Karpas-422 (cell line): ENCODE results near the gene ZMAT3. TPM values are rescaled to one million over a fixed set of nuclear protein-coding genes. Genes with fewer than 3 reads are reported as not detected.

Experiments used
- DNase-seq: peaks from one replicate; pipeline ENCODE4 v3.0.0-alpha.2; 2015
- H2AFZ ChIP-seq: fragments of 200-600 bp; sonication (generic); 2 replicates; pipeline ENCODE4 v1.6.1; 2014; ENCODE audit warnings: antibody characterized with exemption, low read length, mixed read lengths
- H3K27ac ChIP-seq: fragments of 200-600 bp; sonication (generic); 2 replicates; pipeline ENCODE4 v1.5.1; 2014; ENCODE audit warnings: mild to moderate bottlenecking, low read length, moderate library complexity
- H3K27me3 ChIP-seq: fragments of 200-600 bp; sonication (generic); 2 replicates; pipeline ENCODE4 v1.6.1; 2014; ENCODE audit warnings: low read length, mixed read lengths
- H3K36me3 ChIP-seq: fragments of 200-600 bp; sonication (generic); 2 replicates; pipeline ENCODE4 v1.6.1; 2014; ENCODE audit warnings: low read length, mixed read lengths; ENCODE audit not compliant: insufficient read depth
- H3K4me1 ChIP-seq: fragments of 200-600 bp; sonication (generic); 2 replicates; pipeline ENCODE4 v1.6.1; 2014; ENCODE audit warnings: mild to moderate bottlenecking, low read length, mixed read lengths
- H3K4me2 ChIP-seq: fragments of 200-600 bp; sonication (generic); 2 replicates; pipeline ENCODE4 v1.6.1; 2014; ENCODE audit warnings: low read length, low read depth, mild to moderate bottlenecking; ENCODE audit not compliant: poor library complexity, severe bottlenecking
- H3K4me3 ChIP-seq: fragments of 200-600 bp; sonication (generic); 2 replicates; pipeline ENCODE4 v1.5.1; 2014; ENCODE audit warnings: mild to moderate bottlenecking, antibody characterized with exemption, low read length, mixed read lengths
- H3K79me2 ChIP-seq: fragments of 200-600 bp; sonication (generic); 2 replicates; pipeline ENCODE4 v1.6.1; 2014; ENCODE audit warnings: mild to moderate bottlenecking, low read length, mixed read lengths
- H3K9ac ChIP-seq: fragments of 200-600 bp; sonication (generic); 2 replicates; pipeline ENCODE4 v1.6.0; 2014; ENCODE audit warnings: low read length
- H3K9me2 ChIP-seq: fragments of 200-600 bp; sonication (generic), shearing (Covaris generic); replicated peaks from 2 replicates; pipeline ENCODE4 v1.6.0; 2014; ENCODE audit warnings: mild to moderate bottlenecking, low read length, moderate library complexity; ENCODE audit not compliant: insufficient read depth
- H3K9me3 ChIP-seq: fragments of 300-700, 200-600 bp; sonication (generic); 2 replicates; pipeline ENCODE4 v1.6.1; 2014; ENCODE audit warnings: low read length, mixed read lengths
- H4K20me1 ChIP-seq: fragments of 200-600 bp; sonication (generic); 2 replicates; pipeline ENCODE4 v1.6.1; 2014; ENCODE audit warnings: mild to moderate bottlenecking, antibody characterized with exemption, low read length, low read depth; ENCODE audit not compliant: insufficient read depth
- total RNA-seq: library from RNA; depleted of rRNA; stranded (reverse); fragments of >200 nt; shearing (Covaris generic); gene quantifications from 2 replicates; pipeline ENCODE4 v1.2.3, GENCODE V29; 2014; ENCODE audit warnings: low replicate concordance

ZMAT3 gene
- total RNA-seq, 1 experiment from 2014 or later: 11.9 TPM

- Histone ChIP-seq H3K27ac (no peak overlapping the region), H3K9me2 (no peaks in the 10 kb centered on the region), H4K20me1 (no peaks in the 10 kb centered on the region), H3K36me3 (no peaks in the 10 kb centered on the region), H3K79me2 (no peaks in the 10 kb centered on the region), H3K9me3 (no peaks in the 10 kb centered on the region), H3K27me3 (no peaks in the 10 kb centered on the region), H3K9ac (no peak overlapping the region), H3K4me3 (no peak overlapping the region), H3K4me1 (no peaks in the 10 kb centered on the region), H3K4me2 (no peak overlapping the region), H2AFZ (no peak overlapping the region)
- no peak for DNase-seq
Measured at GRCh38 chr3:179005213-179005612, 66.4 kb downstream of the ZMAT3 start.

- Histone ChIP-seq H4K20me1 (no peaks in the 10 kb centered on the region), H3K27ac (no peak overlapping the region), H3K4me3 (no peak overlapping the region), H3K9ac (no peak overlapping the region), H3K27me3 (no peaks in the 10 kb centered on the region), H3K79me2 (no peaks in the 10 kb centered on the region), H3K9me3 (no peaks in the 10 kb centered on the region), H3K4me1 (no peaks in the 10 kb centered on the region), H3K36me3 (no peaks in the 10 kb centered on the region), H3K9me2 (no peaks in the 10 kb centered on the region), H2AFZ (no peak overlapping the region), H3K4me2 (no peak overlapping the region)
- no peak for DNase-seq
Measured at GRCh38 chr3:179000659-179001058, 71.0 kb downstream of the ZMAT3 start.

GRCh38 chr3:179000144-179000543 lies 71.5 kb downstream of the ZMAT3 start:
- no peaks in the 10 kb centered on the region for H3K9me3 ChIP-seq
- H3K4me2 ChIP-seq: no peak overlapping the region
- no peaks in the 10 kb centered on the region for H3K36me3 ChIP-seq
- no peak overlapping the region for H3K4me3 ChIP-seq
- H3K9me2 ChIP-seq: no peaks in the 10 kb centered on the region
- no peak for DNase-seq
- H3K27ac ChIP-seq: no peak overlapping the region
- H2AFZ ChIP-seq: no peak overlapping the region
- H3K27me3 ChIP-seq: no peaks in the 10 kb centered on the region
- H3K4me1 ChIP-seq: no peaks in the 10 kb centered on the region
- H3K79me2 ChIP-seq: no peaks in the 10 kb centered on the region
- no peaks in the 10 kb centered on the region for H4K20me1 ChIP-seq
- H3K9ac ChIP-seq: no peak overlapping the region

GRCh38 chr3:178996399-178996798 lies 75.2 kb downstream of the ZMAT3 start:
- Histone ChIP-seq H3K9me2 (no peaks in the 10 kb centered on the region), H3K4me3 (no peak overlapping the region), H4K20me1 (no peaks in the 10 kb centered on the region), H3K9me3 (no peaks in the 10 kb centered on the region), H3K4me1 (no peaks in the 10 kb centered on the region), H3K4me2 (no peak overlapping the region), H3K79me2 (no peaks in the 10 kb centered on the region), H3K27me3 (no peaks in the 10 kb centered on the region), H2AFZ (no peak overlapping the region), H3K36me3 (no peaks in the 10 kb centered on the region), H3K9ac (no peak overlapping the region), H3K27ac (no peak overlapping the region)
- DNase-seq: no peak

- H3K4me1 ChIP-seq: no peaks in the 10 kb centered on the region
- no peak overlapping the region for H2AFZ ChIP-seq
- H3K9me2 ChIP-seq: no peaks in the 10 kb centered on the region
- no peak overlapping the region for H3K4me2 ChIP-seq
- no peaks in the 10 kb centered on the region for H4K20me1 ChIP-seq
- no peaks in the 10 kb centered on the region; the same call in 1 of the 2 replicates for H3K36me3 ChIP-seq
- no peaks in the 10 kb centered on the region for H3K79me2 ChIP-seq
- no peak overlapping the region for H3K27ac ChIP-seq
- no peak for DNase-seq
- no peak overlapping the region for H3K4me3 ChIP-seq
- H3K9ac ChIP-seq: no peak overlapping the region
- no peaks in the 10 kb centered on the region for H3K27me3 ChIP-seq
- peaks cover 20% of the 10 kb centered on the region for H3K9me3 ChIP-seq
Measured at GRCh38 chr3:178990293-178990692, 81.3 kb downstream of the ZMAT3 start.

GRCh38 chr3:178989821-178990220 lies 81.8 kb downstream of the ZMAT3 start:
- H3K4me3 ChIP-seq: no peak overlapping the region
- peaks cover 20% of the 10 kb centered on the region for H3K9me3 ChIP-seq
- H3K4me2 ChIP-seq: no peak overlapping the region
- H2AFZ ChIP-seq: no peak overlapping the region
- no peak for DNase-seq
- H3K27me3 ChIP-seq: no peaks in the 10 kb centered on the region
- no peak overlapping the region for H3K27ac ChIP-seq
- no peaks in the 10 kb centered on the region; the same call in 1 of the 2 replicates for H3K36me3 ChIP-seq
- no peaks in the 10 kb centered on the region for H4K20me1 ChIP-seq
- H3K9ac ChIP-seq: no peak overlapping the region
- H3K9me2 ChIP-seq: no peaks in the 10 kb centered on the region
- H3K79me2 ChIP-seq: no peaks in the 10 kb centered on the region
- H3K4me1 ChIP-seq: no peaks in the 10 kb centered on the region

GRCh38 chr3:178987745-178988144 lies 83.9 kb downstream of the ZMAT3 start:
- Histone ChIP-seq H3K9ac (no peak overlapping the region), H3K4me2 (no peak overlapping the region), H4K20me1 (no peaks in the 10 kb centered on the region), H3K4me1 (no peaks in the 10 kb centered on the region), H3K79me2 (no peaks in the 10 kb centered on the region), H3K9me3 (peaks cover 20% of the 10 kb centered on the region), H3K9me2 (no peaks in the 10 kb centered on the region), H3K4me3 (no peak overlapping the region), H3K36me3 (no peaks in the 10 kb centered on the region; the same call in 1 of the 2 replicates), H2AFZ (no peak overlapping the region), H3K27ac (no peak overlapping the region), H3K27me3 (no peaks in the 10 kb centered on the region)
- no peak for DNase-seq

GRCh38 chr3:178986456-178986855 lies 85.2 kb downstream of the ZMAT3 start:
- Histone ChIP-seq H3K9me2 (no peaks in the 10 kb centered on the region), H3K27ac (no peak overlapping the region), H3K4me1 (no peaks in the 10 kb centered on the region), H3K4me2 (no peak overlapping the region), H2AFZ (no peak overlapping the region), H3K27me3 (no peaks in the 10 kb centered on the region), H3K9ac (no peak overlapping the region), H3K9me3 (peaks cover 20% of the 10 kb centered on the region), H3K36me3 (no peaks in the 10 kb centered on the region; the same call in 1 of the 2 replicates), H3K4me3 (no peak overlapping the region), H4K20me1 (no peaks in the 10 kb centered on the region), H3K79me2 (no peaks in the 10 kb centered on the region)
- DNase-seq: no peak

GRCh38 chr3:178982137-178982536 lies 89.5 kb downstream of the ZMAT3 start:
- DNase-seq: no peak
- H2AFZ ChIP-seq: no peak overlapping the region
- H3K79me2 ChIP-seq: no peaks in the 10 kb centered on the region
- no peaks in the 10 kb centered on the region for H4K20me1 ChIP-seq
- H3K27me3 ChIP-seq: no peaks in the 10 kb centered on the region
- H3K36me3 ChIP-seq: no peaks in the 10 kb centered on the region
- no peak overlapping the region for H3K9ac ChIP-seq
- H3K4me1 ChIP-seq: no peaks in the 10 kb centered on the region
- H3K27ac ChIP-seq: no peak overlapping the region
- H3K4me2 ChIP-seq: no peak overlapping the region
- peaks cover 1% of the 10 kb centered on the region; the same call in 1 of the 2 replicates for H3K9me3 ChIP-seq
- no peaks in the 10 kb centered on the region for H3K9me2 ChIP-seq
- no peak overlapping the region for H3K4me3 ChIP-seq
